ENCODE measurements around the gene AIFM3.

AIFM3 gene

DNA sequence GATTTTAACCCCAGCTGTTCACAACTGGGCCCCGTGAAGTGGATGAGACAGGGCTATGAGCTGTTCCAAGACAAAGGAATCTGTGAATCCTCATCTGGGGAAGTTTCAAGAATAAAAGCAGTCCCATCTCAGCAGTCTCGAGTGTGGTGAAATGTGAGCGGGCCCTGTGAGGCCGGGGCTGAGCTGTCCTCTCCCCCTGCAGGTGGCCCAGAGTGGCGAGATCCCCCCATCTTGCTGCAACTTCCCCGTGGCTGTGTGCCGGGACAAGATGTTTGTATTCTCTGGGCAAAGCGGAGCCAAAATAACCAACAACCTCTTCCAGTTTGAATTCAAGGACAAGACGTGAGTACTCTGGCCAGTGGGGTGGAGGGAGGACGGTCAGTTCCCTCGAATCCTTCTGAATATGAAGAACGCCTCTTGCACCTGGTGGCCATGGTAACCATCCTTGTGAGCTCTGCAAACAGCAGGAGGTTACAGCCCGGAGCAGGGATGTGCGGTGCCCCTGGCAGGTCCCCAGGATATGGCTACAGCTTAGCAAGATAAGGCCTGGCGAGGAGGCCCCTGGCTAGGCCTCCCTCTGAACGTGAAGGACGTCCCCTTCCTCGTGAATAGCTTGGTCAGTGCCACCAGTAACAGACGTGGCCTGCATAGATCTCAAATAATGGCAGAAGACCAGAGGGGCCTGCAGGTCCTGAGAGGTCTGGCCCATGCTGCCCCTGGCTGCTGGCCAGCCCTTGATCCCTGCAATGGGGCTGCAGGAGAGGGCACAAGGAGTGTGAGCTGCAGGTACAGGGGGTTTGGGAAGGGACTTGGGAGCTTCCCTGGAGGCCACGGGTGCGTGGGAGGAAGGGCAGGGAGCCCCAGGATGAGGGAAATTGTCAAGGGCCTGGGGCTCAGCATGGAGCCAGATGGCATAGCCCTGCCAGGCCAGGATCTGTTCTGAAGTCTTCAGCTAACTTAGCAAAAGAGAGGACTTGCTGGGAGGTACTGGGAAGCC is 23.4 kb downstream of the AIFM3 start:
- TF ChIP-seq, protein P1, sequence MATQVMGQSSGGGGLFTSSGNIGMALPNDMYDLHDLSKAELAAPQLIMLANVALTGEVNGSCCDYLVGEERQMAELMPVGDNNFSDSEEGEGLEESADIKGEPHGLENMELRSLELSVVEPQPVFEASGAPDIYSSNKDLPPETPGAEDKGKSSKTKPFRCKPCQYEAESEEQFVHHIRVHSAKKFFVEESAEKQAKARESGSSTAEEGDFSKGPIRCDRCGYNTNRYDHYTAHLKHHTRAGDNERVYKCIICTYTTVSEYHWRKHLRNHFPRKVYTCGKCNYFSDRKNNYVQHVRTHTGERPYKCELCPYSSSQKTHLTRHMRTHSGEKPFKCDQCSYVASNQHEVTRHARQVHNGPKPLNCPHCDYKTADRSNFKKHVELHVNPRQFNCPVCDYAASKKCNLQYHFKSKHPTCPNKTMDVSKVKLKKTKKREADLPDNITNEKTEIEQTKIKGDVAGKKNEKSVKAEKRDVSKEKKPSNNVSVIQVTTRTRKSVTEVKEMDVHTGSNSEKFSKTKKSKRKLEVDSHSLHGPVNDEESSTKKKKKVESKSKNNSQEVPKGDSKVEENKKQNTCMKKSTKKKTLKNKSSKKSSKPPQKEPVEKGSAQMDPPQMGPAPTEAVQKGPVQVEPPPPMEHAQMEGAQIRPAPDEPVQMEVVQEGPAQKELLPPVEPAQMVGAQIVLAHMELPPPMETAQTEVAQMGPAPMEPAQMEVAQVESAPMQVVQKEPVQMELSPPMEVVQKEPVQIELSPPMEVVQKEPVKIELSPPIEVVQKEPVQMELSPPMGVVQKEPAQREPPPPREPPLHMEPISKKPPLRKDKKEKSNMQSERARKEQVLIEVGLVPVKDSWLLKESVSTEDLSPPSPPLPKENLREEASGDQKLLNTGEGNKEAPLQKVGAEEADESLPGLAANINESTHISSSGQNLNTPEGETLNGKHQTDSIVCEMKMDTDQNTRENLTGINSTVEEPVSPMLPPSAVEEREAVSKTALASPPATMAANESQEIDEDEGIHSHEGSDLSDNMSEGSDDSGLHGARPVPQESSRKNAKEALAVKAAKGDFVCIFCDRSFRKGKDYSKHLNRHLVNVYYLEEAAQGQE (IDR thresholded peaks at IDR 0.05; ENCODE audit: low read depth), result no peak
- TF ChIP-seq, protein P2, sequence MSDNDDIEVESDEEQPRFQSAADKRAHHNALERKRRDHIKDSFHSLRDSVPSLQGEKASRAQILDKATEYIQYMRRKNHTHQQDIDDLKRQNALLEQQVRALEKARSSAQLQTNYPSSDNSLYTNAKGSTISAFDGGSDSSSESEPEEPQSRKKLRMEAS (IDR thresholded peaks at IDR 0.05), result no peak

DNA sequence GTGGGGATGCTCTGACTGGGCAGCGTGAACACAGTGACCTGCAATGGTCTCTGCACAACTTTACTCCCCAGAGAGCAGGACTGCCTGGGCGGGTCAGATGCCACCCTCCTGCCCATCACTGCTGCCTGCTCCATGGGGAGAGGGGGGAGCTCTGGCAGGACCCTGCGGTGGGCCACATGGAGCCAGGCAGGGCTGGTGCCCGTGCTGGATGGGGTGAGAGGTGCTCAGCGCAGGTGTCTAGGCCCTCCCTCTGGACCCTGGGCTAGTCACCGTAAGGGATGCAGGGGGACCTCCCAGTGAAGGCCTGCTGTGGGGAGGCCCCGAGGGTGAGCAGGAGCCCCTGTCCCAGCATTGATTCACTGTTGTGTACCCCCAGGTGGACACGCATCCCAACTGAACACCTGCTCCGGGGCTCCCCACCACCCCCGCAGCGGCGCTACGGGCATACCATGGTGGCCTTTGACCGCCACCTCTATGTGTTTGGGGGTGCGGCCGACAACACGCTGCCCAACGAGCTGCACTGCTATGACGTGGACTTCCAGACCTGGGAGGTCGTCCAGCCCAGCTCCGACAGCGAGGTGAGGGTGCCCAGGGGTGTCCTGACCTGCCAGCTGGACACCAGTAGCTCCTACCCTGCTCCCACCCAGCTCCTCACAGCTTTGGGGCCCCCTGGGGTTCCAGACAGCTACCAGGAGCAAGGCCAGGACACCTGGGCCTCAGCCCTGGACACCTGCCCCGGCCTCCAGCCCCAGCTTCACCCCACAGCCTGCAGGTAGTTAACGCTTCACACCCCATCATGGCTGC is 24.4 kb downstream of the AIFM3 start:
- no peak for TF ChIP-seq TCF12 (IDR thresholded peaks at IDR 0.05; ENCODE audit: low read depth)
- no peak for TF ChIP-seq CREB1 (IDR thresholded peaks at IDR 0.05; ENCODE audit: low read depth)
- TF ChIP-seq, protein P1 (IDR thresholded peaks at IDR 0.05; ENCODE audit: low read depth), result no peak
- no peak for TF ChIP-seq FOXM1 (IDR thresholded peaks at IDR 0.05; ENCODE audit: borderline replicate concordance, low read depth)
- no peak for TF ChIP-seq ZBTB7A (IDR thresholded peaks at IDR 0.05; ENCODE audit: low read depth)
- TF ChIP-seq TAF1 (IDR thresholded peaks at IDR 0.05; ENCODE audit: low read depth), result no peak
- no peak for TF ChIP-seq RAD21 (IDR thresholded peaks at IDR 0.05; ENCODE audit: low read depth)
- TF ChIP-seq EP300 (IDR thresholded peaks at IDR 0.05; ENCODE audit: borderline replicate concordance), result no peak
- no peak for TF ChIP-seq NFIC (IDR thresholded peaks at IDR 0.05)
- TF ChIP-seq, protein P2 (IDR thresholded peaks at IDR 0.05), result no peak
- no peak for TF ChIP-seq YY1 (IDR thresholded peaks at IDR 0.05; ENCODE audit: low read depth)

DNA sequence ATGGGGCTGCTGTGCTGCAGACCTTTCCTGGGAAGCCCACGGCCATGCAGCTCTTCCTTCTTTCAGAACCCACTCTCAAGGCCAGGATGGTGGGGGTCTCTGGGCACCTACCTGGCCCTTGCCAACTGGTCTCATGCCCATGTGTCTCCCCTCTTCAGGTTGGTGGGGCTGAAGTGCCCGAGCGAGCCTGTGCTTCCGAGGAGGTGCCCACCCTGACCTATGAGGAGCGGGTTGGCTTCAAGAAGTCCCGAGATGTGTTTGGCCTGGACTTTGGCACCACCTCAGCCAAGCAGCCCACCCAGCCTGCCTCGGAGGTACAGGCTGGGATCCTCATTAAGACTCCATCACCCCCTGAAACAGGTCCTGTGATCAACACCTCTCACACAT is 25.0 kb downstream of the AIFM3 start:
- no peak for TF ChIP-seq YY1 (IDR thresholded peaks at IDR 0.05; ENCODE audit: low read depth)
- TF ChIP-seq TAF1 (IDR thresholded peaks at IDR 0.05; ENCODE audit: low read depth), result no peak
- no peak for TF ChIP-seq RAD21 (IDR thresholded peaks at IDR 0.05; ENCODE audit: low read depth)
- TF ChIP-seq CEBPB (IDR thresholded peaks at IDR 0.05), result no peak
- no peak for TF ChIP-seq CREB1 (IDR thresholded peaks at IDR 0.05; ENCODE audit: low read depth)
- TF ChIP-seq, protein P2 (IDR thresholded peaks at IDR 0.05), result no peak
- TF ChIP-seq, protein P1 (IDR thresholded peaks at IDR 0.05; ENCODE audit: low read depth), result no peak
- TF ChIP-seq EGR1 (IDR thresholded peaks at IDR 0.05), result no peak
- TF ChIP-seq, protein P3, sequence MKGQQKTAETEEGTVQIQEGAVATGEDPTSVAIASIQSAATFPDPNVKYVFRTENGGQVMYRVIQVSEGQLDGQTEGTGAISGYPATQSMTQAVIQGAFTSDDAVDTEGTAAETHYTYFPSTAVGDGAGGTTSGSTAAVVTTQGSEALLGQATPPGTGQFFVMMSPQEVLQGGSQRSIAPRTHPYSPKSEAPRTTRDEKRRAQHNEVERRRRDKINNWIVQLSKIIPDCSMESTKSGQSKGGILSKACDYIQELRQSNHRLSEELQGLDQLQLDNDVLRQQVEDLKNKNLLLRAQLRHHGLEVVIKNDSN (IDR thresholded peaks at IDR 0.05), result no peak
- TF ChIP-seq TEAD4 (IDR thresholded peaks at IDR 0.05), result no peak
- no peak for TF ChIP-seq TCF12 (IDR thresholded peaks at IDR 0.05; ENCODE audit: low read depth)
- TF ChIP-seq EP300 (IDR thresholded peaks at IDR 0.05; ENCODE audit: borderline replicate concordance), result no peak
- TF ChIP-seq NFIC (IDR thresholded peaks at IDR 0.05), result no peak
- no peak for TF ChIP-seq ZBTB7A (IDR thresholded peaks at IDR 0.05; ENCODE audit: low read depth)
- TF ChIP-seq FOXM1 (IDR thresholded peaks at IDR 0.05; ENCODE audit: borderline replicate concordance, low read depth), result no peak

All from Ishikawa (cell line).